ENCODE measurements around the gene FAM124A.

- TF ChIP-seq CTCF (IDR thresholded peaks at IDR 0.05 in 8 of 11, conservative IDR thresholded peaks at IDR 0.05 in 3 of 11): no peak
- TF ChIP-seq POLR2A (IDR thresholded peaks at IDR 0.05): no peak
Measured at GRCh38 chr13:51237386-51237785, 15.2 kb downstream of the FAM124A start.
